Eye (tissue), 1 donor: ENCODE data around the gene SAPCD1.

Experiments
- DNase-seq: peaks from one replicate; pipeline ENCODE4 v3.0.0-alpha.2; 2015

Gene SAPCD1

DNA sequence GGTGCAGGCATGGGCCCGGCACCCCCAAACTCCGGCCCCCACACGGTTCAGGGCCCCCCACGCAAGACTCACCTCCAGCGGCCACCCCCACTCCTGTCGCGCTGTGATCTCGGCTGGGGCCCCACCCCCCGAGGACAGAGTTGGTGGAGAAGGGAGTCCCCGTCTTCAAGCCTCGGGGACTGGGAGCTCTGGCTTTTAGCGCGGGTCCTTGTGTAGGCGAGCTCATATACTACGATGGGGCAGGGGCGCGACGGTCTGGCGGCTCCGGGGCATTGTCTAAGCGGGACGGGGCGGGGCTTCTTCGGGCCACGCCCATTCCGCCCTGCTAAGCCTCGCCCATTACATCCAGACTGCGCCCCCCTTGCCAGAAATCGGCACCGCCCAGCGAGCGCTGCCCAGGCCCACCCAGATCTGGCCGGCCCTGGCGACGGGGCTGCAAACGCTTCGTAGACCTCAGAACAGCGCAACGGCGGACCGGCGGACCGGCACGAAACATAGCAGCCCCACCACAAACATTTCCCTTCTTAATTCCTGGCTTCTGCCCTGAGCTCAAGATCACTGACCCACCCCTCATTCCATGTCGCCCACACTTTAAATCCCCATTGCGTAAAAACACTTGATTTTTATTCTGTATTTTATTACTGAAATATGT is 32.4 kb upstream of the SAPCD1 start:
- DNase-seq = peak; percentile 97

DNA sequence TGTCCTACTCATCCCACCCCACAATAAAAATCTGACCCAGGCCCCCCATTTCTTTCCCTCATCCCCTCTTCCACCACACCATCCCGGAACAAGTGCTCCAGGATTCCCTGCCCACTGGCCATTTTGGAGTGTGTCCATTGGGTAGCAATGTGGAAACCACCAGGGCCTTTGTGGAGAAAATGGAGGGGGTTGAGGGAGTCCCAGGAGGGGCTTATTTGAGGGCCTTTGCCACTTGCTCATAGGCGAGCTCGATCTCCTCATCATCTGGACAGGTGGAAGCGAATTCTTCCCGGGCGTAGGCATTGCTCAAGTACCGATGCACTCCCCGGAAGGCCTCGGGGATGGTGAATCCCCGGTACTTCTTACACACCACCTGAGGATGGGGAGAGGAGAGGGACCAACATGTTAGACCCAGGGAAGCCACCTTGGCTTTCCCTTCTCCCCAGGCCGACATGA is 31.8 kb upstream of the SAPCD1 start:
- no peak for DNase-seq

DNA sequence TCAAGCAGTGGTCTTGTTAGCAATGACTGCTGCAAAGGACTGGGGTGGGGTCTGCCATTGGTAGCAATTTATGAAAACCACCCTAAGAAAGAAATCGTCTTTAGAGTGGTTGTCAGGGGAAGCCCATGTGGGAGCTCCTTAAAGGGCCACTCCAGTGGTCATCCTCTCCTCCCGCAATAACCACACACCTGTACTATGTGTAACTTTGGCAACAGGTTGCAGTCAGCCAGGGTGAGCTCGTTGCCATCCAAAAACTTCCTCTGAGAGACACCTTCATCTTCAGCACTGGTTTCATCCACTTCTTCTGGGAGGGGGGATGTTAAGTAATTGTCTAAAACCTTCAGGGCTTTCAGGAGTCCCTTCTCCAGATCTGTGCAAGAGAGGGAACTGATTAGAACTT is 30.4 kb upstream of the SAPCD1 start:
- no peak for DNase-seq

GRCh38 chr6:31733734-31734133 is 28.7 kb upstream of the SAPCD1 start:
- DNase-seq = no peak

- DNase-seq = no peak
These were observed 28.1 kb upstream of the SAPCD1 start for GRCh38 chr6:31734247-31734820.

DNA sequence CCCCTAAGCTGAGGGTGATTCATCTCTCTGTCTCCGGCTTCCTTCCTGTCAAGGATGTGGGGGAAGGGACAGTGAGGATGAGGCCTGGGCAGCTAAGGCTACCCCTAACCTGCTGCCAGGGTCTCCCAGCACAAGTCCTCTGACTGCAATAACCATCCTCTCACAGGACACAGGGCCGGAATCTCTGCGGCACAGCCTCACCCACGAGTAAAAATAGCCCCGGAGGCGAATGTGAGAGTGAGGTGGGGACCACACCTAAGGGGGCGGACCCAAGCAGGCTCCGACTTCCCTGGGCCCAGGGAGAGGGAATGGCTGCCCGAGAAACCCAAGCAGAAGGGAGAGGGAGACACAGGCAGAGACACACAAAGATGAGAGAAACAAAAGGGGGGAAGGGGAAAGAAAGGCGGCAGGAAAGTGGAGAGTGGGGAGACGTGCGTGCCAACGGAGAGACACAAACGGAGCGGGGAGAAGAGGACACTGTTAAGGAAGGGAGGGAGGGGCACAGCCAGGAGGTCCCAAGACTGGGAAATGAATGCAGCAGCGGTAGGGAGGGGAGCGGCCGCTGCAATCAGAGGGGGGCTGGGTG is 27.5 kb upstream of the SAPCD1 start:
- DNase-seq = peak; percentile 74

DNA sequence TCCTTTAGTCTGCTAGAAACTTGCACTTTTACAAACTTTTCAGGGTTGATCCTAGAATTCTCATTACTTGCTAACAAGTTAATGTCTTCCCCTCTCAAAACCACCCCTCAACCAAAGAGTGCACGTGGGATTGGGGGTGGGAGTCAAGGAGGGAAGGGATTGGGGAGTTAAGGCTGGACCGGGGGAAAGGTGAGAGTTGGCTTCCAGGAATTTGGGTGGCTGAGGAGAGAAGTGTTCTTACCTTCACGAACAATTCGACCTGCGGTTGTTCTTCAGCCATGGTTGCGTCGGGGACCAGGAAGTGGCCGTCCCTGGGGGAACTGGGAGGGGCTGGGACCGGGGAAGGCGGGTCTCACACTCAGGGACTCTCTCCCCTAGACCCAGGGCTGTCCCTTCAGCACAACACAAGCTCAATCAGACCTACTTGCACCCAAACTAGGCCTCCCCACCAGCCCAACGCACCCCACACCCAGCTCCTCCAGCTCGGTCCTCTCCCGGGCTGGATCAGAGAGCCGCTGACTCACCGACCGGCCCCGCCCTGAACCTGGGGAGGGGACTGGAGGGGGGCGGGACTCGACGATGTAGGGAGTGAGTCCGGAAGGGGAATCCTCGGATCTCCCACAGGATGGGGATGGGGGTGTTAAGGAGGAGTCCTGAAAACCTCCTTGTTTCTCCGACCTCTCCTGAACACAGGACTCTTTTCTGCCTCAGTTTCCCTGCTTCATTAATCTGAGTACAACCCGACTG is 26.3 kb upstream of the SAPCD1 start, which contains the start of gene CLIC1:
Gene CLIC1 (minus strand): TSS at position 510 of the 747 bp plus-strand sequence. CDS start 230 bp downstream, at position 280.
- DNase-seq = peak; percentile 88

DNA sequence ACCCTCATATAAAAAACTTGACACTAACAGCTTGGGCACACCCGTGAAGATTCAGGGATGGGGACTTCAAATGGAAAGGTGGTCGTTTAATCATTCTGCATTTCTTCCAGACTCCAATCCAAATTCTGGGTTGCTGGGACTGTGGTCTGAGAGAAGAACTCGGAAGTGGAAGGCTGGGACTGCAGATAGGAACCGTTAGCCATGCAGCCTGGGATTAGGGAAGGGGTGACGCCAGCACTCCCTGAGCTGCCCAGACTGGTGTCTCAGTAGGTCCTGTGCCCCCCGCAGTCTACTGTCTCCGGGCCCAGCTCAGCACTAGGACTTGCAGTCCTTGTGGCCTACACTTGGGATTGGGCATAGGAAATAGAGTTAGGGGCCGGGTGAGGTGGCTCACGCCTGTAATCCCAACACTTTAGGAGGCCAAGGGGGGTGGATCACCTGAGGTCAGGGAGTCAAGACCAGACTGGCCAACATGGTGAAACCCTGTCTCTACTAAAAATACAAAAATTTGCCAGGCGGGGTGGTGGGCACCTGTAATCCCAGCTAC is 25.6 kb upstream of the SAPCD1 start:
- DNase-seq = no peak

- peak; percentile 88 for DNase-seq
These were observed 25.0 kb upstream of the SAPCD1 start for GRCh38 chr6:31737315-31737990.

- peak; percentile 72 for DNase-seq
These were observed 24.2 kb upstream of the SAPCD1 start for GRCh38 chr6:31737991-31738979.

- peak; percentile 100 for DNase-seq
These were observed 22.6 kb upstream of the SAPCD1 start, which contains the start of gene MSH5 for GRCh38 chr6:31739639-31740396. Gene MSH5 (plus strand): TSS chr6:31740005. CDS start chr6:31740467, 462 bp downstream.

DNA sequence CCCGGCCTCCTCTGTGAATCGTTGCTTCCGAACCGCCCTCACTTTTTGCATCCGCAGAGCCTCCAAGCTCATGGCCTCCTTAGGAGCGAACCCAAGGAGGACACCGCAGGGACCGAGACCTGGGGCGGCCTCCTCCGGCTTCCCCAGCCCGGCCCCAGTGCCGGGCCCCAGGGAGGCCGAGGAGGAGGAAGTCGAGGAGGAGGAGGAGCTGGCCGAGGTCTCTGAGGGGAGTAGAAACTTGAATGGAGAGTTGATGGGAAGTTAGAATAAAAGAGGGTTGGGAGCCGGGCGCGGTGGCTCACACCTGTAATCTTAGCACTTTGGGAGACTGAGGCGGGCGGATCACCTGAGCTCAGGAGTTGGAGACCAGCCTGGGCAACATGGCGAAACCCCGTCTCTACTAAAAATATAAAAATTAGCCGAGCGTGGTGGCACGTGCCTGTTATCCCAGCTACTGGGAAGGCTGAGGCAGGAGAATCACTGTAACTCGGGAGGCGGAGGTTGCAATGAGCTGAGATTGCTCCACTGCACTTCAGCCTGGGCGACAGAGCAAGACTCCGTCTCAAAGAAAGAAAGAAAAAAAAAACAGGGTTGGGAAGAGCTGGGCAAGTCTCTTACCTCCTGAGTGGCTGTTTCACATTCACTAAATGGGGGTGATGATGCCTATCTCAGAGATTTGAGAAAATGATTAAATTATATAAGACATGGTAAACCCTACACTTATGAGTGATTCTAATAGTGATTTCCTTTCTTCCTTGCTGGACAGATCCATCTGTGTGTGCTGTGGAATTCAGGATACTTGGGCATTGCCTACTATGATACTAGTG is 21.8 kb upstream of the SAPCD1 start:
- DNase-seq = no peak

GRCh38 chr6:31741815-31742214 is 20.6 kb upstream of the SAPCD1 start:
- DNase-seq = no peak

DNA sequence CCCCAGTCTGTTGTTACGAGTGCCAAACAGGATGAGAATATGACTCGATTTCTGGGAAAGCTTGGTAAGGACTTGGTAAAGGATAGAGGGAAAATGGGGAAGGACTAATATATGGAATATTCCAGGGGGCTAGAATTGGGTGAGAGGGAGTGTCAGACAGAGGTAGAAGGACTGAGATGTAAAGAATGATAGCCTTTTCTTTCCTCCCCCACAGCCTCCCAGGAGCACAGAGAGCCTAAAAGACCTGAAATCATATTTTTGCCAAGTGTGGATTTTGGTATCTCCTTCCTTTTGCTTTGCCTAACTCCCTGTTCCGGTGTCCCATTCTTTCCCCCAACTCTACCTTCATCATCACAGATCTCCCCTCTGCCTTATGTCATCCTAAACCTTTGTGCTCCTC is 19.6 kb upstream of the SAPCD1 start:
- no peak for DNase-seq

- no peak for DNase-seq
These were observed 18.0 kb upstream of the SAPCD1 start for GRCh38 chr6:31744422-31744821.

GRCh38 chr6:31749301-31750036 is 13.0 kb upstream of the SAPCD1 start:
- no peak for DNase-seq

GRCh38 chr6:31750411-31751022 is 11.9 kb upstream of the SAPCD1 start:
- no peak for DNase-seq

DNA sequence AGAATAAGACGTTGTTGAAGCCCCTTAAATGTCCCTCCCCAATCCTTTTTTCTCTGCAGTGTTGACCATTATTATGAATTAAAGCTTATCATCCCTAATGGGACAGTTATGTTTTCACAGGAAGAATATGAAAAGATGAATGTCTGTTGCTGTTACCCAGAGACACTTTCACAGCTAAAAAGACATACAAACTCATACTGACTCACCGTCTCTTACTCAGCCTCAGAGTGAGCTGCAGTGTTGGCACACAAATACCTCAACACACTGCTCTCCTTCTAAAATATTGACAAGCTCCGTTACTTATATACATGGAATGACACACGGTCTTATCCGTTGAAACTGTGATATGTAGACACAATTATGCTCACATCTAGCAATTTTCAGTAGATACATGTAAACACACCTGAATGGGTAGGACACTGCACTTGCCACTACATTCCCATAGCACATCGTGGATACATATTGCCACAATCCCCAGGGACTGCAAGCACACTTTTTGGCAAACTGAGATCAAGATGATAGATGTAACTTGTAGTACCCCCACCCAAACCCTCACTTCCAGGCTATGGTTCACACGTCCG is 9.6 kb upstream of the SAPCD1 start:
- no peak for DNase-seq
